DND-41 (cell line): ENCODE results near the gene GOLGA8J.

ENCODE experiments used
- CTCF ChIP-seq: IDR thresholded peaks from 2 replicates; pipeline ENCODE4 v1.5.1; 2012; ENCODE audit warnings: borderline replicate concordance, low read length, moderate library complexity, mild to moderate bottlenecking; ENCODE audit not compliant: poor library complexity, severe bottlenecking; ENCODE audit errors: extremely low read depth
- EZH2 ChIP-seq: IDR thresholded peaks from 3 replicates; pipeline ENCODE4 v1.6.1; 2012; ENCODE audit warnings: borderline replicate concordance, low read depth, mild to moderate bottlenecking, moderate library complexity, low read length, inconsistent platforms; ENCODE audit not compliant: severe bottlenecking

DNA sequence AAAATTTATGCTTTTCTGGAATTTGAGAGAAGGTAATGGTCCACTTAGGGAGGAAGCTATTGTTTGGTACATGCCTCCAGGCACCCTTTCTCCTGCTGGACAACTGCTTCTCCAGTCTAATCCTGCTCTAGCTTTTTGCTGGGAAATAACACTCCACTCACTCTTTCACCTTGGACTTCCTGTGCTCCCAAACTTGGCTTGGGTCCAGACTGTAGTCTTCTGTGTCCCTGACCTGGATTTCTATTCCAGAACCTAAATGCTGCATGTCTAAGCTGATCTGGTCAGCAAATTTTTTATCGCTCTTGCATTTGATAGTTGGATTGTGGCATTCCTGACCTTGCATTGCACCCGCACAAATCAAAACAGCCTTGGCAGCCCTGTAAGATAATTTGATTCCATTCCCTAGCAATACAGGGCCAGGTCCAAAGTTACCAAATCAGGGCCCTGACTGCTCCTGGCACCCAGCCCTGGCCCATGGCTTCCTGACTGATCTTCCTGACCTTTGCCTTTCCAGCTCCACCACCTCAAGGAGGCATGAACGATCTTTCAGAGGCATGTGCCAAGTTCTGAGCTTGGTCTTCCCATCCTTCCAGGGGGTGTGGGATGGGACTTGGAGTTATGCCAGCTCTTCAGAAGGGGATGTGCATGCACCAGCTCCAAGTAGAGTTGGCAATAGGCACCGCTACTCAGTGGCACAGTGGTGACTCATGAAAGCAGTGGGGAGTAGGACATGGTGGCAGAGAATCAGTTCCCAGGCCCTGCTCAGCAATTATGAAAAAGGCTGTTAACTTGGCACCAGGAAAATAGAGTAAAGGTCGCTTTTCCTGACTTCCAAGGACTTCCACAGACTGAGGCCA is 43.9 kb upstream of the GOLGA8J start:
- TF ChIP-seq CTCF (no peak), EZH2 (no peak)
